Hindlimb muscle (tissue), 1 donor: ENCODE measurements around the gene INTS4. TPM values are rescaled to one million over a fixed set of nuclear protein-coding genes. Genes with fewer than 3 reads are reported as not detected.
"Not testable (repeated sequence)": the region's sequence is repeated elsewhere in the genome, so short reads cannot be mapped to it uniquely, and the experiment has no call there.

Experiments used
- DNase-seq: peaks from one replicate; pipeline ENCODE4 v3.0.0-alpha.2; 2013
- polyA plus RNA-seq: library from polyadenylated mRNA; unstranded; fragments of 120-200 nt; gene quantifications from one replicate; pipeline ENCODE4 v1.2.1, GENCODE V29; 2013; ENCODE audit not compliant: insufficient read length

Gene INTS4
- polyA plus RNA-seq, 1 donor = 26.8 TPM

- no peak for DNase-seq
These were observed 118.4 kb downstream of the INTS4 start for GRCh38 chr11:77876045-77876444.

GRCh38 chr11:77874206-77874605 lies 120.3 kb downstream of the INTS4 start:
- no peak for DNase-seq

GRCh38 chr11:77873345-77873744 lies 121.1 kb downstream of the INTS4 start:
- DNase-seq = no peak

GRCh38 chr11:77871855-77872254 lies 122.6 kb downstream of the INTS4 start:
- no peak for DNase-seq

GRCh38 chr11:77868744-77869143 lies 125.7 kb downstream of the INTS4 start:
- DNase-seq = no peak

- no peak for DNase-seq
These were observed 128.1 kb downstream of the INTS4 start for GRCh38 chr11:77866336-77866735.

GRCh38 chr11:77865805-77866204 lies 128.7 kb downstream of the INTS4 start:
- DNase-seq = no peak

- not testable (repeated sequence) for DNase-seq
These were observed 133.0 kb downstream of the INTS4 start for GRCh38 chr11:77861444-77861843.

- not testable (repeated sequence) for DNase-seq
These were observed 136.5 kb downstream of the INTS4 start for GRCh38 chr11:77857906-77858457.

- DNase-seq = no peak
These were observed 139.6 kb downstream of the INTS4 start for GRCh38 chr11:77854838-77855237.

- DNase-seq = no peak
These were observed 143.0 kb downstream of the INTS4 start for GRCh38 chr11:77851503-77851902.

- not testable (repeated sequence) for DNase-seq
These were observed 150.8 kb downstream of the INTS4 start for GRCh38 chr11:77843700-77844099.

- no peak for DNase-seq
These were observed 151.9 kb downstream of the INTS4 start for GRCh38 chr11:77842441-77843121.

- DNase-seq = no peak
These were observed 161.2 kb downstream of the INTS4 start for GRCh38 chr11:77833302-77833701.

- no peak for DNase-seq
These were observed 165.5 kb downstream of the INTS4 start for GRCh38 chr11:77828926-77829325.

Other genes starting within 250 kb of the INTS4 start
- gene RSF1, start 173.9 kb downstream of the INTS4 start, polyA plus RNA-seq = 31.8 TPM
- gene AAMDC, start 173.5 kb downstream of the INTS4 start, polyA plus RNA-seq = 45.5 TPM
- gene KCTD14, start 28.6 kb upstream of the INTS4 start, polyA plus RNA-seq = 1.2 TPM
- gene THRSP, start 69.2 kb upstream of the INTS4 start, polyA plus RNA-seq = 1.2 TPM
- 156 TPM for gene NDUFC2, start 85.2 kb upstream of the INTS4 start, polyA plus RNA-seq
- 23.8 TPM for gene ALG8, start 145.0 kb upstream of the INTS4 start, polyA plus RNA-seq
- gene KCTD21, start 194.0 kb upstream of the INTS4 start, polyA plus RNA-seq = 8.2 TPM
- gene USP35, start 194.3 kb upstream of the INTS4 start, polyA plus RNA-seq = 4.1 TPM